Stimulated activated CD4-positive, alpha-beta T cell treated with anti-CD3 and anti-CD28 coated beads, TNF-alpha, amount 100 ng/mL, for 1 hour (primary cell): Measurements from ENCODE around the gene MEX3B.
A peak's percentile ranks its signal among the peaks of the same experiment; 100 is the strongest.

Experiments
- DNase-seq, 3 donors: peaks; one replicate each; pipeline ENCODE4 v3.0.0-alpha.2; 2020; ENCODE audit warnings: low read depth in 3 of 3, low spot score in 1 of 3

MEX3B gene

DNA sequence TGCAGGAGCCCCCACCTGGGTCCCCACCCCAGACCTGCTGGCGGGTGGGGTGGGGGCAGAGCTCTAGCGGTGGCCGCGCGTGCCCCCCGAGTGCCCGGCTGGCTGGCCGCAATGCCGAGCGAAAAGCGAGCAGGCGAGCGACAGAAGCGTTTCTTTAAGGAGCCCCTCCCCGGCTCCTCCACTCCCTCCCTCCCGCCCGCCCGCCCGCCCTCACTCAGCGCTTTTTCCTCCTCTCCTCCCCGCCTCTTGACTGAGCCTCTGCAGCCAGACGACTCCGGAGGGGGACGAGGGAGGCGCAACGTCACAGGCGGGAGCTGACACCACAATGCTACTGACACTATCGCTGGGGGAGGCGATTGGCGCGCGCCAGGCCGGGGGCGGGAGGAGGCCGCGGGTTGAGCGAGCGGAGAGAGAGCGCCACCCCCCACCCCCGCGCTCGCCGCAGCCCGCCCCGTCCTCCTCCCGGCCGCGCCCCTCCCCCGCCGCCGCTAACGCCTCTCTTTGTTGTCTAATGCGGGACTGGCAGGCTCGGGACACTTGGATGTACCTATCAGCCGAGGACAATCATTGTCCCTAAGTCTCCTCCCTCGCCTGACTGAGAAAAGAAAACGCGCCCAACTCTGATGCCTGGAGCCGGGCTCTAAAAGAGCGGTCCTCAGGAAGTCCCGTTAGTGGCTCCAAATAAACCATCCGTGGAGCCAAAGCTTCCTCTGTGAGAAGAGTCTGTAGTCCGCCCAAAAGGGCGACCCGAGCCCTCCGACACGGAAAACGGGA is at the start of gene MEX3B:
TSS of gene MEX3B (minus strand) at position 127 of the 774 bp plus-strand sequence. CDS start 313 bp downstream, outside the sequence.
- DNase-seq = peak; percentile 58 to 78 (median 70)

- no peak for DNase-seq
Measured at GRCh38 chr15:82093774-82094211, 48.0 kb upstream of the MEX3B start.

DNA sequence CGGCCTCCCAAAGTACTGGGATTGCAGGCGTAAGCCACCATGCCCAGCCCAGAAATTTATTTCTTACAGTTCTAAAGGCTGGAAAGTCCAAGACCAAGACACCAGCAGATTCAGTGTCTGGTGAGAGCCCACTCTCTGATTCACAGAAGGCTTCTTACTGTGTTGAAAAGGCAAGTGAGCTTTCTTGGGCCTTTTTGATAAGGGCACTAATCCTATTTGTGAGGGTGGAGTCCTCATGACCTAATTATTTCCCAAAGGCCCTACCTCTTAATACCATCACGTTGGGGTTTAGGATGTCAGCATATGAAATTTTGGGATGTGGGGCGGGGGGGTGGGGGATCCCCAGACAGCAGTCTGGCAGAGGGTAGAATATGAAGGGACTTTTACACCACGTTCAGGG is 47.5 kb upstream of the MEX3B start:
- no peak for DNase-seq

- no peak for DNase-seq
Measured at GRCh38 chr15:82091636-82092140, 45.9 kb upstream of the MEX3B start.

DNA sequence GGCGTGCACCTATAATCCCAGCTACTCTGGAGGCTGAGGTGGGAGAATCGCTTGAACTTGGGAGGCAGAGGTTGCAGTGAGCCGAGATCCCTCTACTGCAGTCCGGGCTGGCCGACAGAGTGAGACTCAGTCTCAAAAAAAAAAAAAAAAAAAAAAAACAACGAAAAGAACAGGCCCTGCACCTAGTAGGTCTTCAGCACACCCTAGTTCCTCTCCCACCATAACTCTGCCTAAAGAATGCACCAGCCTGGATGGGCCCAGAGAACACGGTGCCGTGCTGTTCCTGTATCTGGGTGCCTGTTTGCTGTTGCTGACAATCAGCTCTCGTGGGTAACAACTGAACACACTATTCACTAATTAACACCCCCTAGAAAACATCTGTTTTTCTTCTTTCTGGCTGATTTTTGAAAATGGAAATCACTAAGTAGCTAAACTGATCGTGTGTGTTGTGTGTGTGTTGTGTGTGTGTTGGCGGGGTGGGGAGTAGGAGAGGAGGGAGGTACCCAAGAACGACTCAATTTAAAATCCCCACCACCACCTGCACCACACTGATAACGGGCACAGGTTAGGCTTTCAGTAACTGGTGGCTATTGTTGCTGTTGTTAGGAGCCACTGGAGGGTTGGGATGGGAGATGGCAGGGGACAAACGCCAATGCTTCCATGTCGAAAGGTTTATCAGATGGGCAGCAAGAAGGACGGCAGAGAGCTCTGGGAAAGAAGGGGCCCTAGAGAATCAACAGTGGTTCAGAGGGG is 40.6 kb upstream of the MEX3B start:
- no peak for DNase-seq

GRCh38 chr15:82081914-82082762 is 36.3 kb upstream of the MEX3B start:
- DNase-seq = no peak

DNA sequence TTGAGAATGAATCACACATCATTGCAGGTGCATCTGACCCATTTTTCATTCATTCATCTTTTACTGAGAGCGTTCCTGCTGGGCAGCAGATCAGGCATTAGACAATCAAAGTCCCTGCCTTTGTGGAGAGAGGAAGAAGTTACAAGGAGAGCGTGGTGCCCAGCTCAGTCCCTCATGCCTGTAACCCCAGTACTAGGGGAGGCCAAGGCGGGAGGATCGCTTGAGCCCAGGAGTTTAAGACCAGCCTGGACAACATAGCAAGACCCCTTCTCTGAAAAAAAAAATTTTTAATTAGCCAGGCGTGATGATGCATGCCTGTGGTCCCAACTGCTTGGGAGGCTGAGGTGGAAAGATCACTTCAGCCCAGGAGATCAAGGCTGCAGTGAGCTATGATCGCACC is 35.0 kb upstream of the MEX3B start:
- DNase-seq = no peak

DNA sequence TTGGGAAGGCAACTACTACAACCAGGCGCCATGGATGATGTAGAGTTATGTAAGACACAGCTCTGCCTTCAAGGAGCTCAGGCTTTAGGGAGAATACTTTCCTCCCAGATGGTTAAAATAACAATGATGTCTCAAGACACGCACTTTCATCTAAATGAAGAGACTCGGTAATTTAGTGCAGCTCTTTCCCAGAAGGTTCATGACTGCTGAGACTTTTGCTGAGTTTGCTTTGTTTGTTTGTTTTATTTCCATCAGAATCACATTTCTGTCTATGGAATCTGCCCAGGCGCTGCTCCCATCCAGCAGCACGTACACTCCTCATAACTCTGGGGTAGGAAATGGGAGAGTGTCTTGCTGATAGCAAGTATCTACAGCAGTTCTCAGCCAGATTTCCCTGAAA is 33.9 kb upstream of the MEX3B start:
- no peak for DNase-seq

DNA sequence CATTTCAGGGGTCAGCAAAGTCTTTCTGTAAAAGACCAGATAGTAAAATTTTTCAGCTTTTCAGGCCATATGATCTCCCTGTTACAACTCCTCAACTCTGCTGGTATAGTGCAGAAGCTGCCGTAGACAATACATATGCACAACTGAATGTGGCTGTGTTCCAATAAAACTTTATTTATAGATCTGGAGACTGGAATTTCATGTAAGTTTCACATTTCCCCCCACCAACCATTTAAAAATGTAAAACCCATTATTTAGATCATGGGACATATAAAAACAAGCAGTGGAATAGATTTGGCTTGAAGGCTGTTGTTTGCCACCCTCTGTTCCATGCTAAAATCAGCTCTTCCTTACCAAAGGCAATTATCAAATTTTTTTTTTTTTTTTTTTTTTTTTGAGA is 28.8 kb upstream of the MEX3B start:
- DNase-seq = no peak

DNA sequence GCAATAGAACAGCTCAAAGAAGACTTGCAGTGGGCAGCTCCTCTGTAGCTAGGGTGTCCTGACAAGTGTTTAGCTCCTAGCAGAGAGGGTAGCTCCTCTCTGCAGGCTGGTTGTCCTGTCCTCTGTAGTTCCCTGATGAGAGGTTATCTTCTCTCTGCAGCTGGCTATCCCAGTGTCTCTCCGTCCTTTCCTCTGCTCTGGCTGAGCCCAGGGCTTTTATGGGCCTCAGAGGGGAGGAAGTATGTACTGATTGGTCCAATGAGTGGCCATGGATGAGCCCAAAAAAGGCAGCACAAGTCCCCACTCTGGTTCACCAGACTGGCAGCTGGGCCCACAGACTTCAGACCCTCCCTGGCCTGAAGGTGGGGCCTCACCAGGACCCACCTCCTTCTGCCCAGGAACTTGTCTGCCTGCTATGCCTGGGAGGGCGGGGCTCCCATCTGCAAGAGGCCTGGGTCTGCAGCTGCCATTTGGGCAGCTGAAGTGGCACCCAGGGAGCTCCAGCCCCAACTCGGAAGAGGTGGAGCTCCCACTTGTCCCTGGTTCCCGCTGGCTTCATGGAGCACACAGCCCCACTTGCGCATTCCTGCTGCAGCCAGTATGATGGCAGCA is 27.2 kb upstream of the MEX3B start:
- no peak for DNase-seq

DNA sequence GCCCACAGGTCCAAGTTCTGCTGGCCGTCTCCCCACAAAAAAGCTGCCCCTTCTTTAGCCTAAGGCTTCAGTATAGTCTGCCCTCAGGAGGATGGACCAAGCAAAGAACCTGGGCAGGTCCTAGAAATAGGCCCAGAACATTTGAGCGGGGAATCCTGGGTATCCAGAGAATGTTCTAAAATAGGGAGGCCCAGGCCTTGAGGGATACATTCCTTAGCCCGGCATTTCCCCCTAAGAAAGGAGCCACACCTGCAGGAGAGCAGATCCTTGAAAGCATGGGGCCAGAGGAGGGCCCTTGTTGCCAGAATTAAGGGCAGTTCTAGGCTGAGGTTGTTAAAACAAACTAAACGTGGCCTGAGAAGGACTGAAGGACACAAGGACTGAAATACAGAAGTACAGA is 20.6 kb upstream of the MEX3B start:
- DNase-seq = no peak

DNA sequence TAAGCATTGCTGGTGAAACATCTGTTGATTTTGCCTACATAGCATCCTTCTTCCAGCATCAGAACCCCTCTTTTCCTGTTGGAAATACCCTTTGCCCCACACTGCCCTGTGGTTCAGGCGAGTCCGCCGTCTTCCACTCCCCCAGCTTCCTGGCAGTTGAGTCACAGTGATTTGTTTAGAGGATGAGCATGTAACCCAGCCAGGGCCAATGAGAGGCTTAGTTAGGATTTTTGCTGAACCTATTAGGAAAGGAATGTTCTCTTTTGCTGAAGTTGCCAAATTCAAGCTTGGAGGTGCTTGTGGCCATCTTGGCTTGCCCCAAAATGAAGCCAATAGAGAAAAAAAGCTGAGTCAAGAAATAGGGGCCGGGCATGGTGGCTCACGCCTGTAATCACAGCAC is 19.0 kb upstream of the MEX3B start:
- DNase-seq = no peak

DNA sequence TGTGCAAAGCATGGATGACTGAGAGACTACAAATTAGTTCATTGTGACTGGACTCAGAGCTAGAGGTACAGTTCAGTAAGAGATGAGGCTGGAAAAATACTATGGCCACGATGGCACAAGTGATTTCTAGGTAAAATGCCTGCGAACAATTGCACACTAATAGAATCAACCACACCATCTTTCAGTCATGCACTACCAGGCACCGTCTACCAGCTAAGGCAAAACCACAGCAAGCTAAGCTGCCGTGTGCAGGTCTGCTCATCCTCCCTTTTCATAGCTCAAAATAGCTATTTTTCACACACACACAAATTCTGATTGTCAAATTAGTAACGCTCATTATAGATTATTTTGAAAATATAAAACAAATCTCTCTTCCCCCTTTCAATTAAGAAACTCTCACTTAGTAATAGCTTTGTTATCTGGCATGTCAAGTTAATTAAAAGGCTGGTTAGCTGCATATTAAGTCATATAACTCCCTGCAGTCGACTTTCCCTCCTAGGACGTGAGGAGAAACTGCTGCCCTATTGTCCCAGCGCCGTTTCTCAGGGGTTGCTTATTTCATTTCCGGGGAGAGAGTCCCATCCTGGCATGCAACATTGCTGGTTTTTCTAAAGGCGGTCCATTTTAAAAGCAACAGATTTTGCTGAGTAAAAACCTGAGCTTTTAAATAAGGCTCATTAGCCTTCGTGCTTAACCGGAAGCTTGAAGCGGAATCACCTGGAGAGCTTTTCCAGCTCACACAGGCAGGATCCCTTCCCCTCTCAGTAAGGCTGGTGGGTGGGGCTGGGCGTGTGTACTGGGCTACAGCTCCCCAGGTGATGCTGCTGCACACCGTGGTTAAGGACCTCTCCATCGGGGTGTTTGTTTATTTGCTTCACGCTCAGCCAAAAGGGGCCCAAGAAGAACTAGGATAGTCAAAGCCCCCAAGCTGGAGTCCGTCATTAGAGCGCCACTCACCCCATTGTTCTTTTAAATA is 16.9 kb upstream of the MEX3B start:
- DNase-seq = no peak

- no peak for DNase-seq
Measured at GRCh38 chr15:82060817-82061216, 15.0 kb upstream of the MEX3B start.

DNA sequence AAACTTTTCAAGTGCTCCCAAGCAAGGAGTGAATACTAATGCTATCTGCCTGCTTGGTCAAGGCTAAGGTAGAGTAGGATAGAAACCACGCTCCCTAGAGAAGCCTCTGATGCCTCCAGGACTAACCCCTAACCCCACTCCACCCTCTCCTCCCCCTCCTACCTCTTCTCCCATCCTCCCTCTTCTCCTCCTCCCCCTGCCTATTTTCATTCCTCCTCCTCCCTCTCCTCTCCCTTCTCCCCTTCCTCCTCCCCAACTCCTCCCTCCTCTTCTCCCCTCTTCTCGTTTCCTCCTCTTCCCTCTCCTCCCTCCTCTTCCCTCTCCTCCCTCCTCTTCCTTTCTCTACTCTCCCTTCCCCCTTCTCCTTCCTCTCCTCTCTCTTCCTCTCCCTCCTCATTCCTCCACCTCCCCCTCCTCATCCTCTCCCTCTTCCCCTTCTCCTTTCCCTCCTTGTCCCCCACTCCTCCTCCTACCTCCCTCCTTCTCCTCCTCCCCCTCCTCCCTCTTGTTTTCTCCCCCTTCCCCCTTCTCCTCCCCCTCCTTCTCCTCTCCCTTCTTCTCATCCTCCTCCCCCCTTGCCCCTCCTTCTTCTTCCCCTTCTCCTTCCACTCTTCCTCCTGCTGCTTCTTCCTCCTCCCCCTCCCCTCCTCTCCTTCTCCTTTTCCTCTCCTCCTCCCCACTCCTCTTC is 12.8 kb upstream of the MEX3B start:
- no peak for DNase-seq

- DNase-seq = no peak
Measured at GRCh38 chr15:82058026-82058425, 12.2 kb upstream of the MEX3B start.

- DNase-seq = no peak
Measured at GRCh38 chr15:82056958-82057823, 11.4 kb upstream of the MEX3B start.

DNA sequence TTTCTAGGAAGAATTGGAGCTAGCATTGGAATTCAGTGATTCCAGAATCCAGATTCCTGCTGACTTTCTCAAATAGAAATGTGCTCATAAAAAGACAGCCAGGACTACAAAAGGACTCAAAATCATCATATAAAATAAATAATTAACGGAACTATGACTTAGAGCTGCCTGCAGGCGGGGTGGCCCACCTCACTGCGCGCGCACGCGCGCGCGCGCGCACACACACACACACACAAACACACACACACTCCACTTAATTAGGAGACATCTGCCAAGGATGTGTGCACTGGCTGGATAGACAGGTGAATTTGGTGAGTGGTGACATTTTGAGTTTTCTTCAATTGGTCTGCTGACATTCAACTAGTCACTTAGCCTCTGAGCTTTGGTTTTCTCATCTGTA is 6.9 kb upstream of the MEX3B start:
- no peak for DNase-seq
